ACC112 (cell line): ENCODE results near the gene TCEAL7.
A peak's percentile ranks its signal among the peaks of the same experiment; 100 is the strongest.
"Not testable (repeated sequence)": the region's sequence is repeated elsewhere in the genome, so short reads cannot be mapped to it uniquely, and the experiment has no call there.

Source experiments
- H2AFZ ChIP-seq: fragments of 200-600 bp; sonication (generic); one replicate; pipeline ENCODE4 v1.6.0; 2017; ENCODE audit warnings: antibody characterized with exemption, low read length; ENCODE audit not compliant: unreplicated experiment
- H3K27ac ChIP-seq: fragments of 200-600 bp; sonication (generic); 2 replicates; pipeline ENCODE4 v1.5.1; 2014; ENCODE audit warnings: low read depth, mild to moderate bottlenecking, antibody characterized with exemption, low read length, moderate library complexity
- H3K27me3 ChIP-seq: fragments of 200-600 bp; sonication (generic); 2 replicates; pipeline ENCODE4 v1.6.1; 2014; ENCODE audit warnings: mild to moderate bottlenecking, antibody characterized with exemption, low read length, moderate library complexity, mixed read lengths; ENCODE audit not compliant: insufficient read depth
- H3K36me3 ChIP-seq: fragments of 200-600 bp; sonication (generic); 2 replicates; pipeline ENCODE4 v1.6.1; 2016; ENCODE audit warnings: mild to moderate bottlenecking, antibody characterized with exemption, low read length, moderate library complexity, mixed read lengths; ENCODE audit not compliant: insufficient read depth
- H3K4me1 ChIP-seq: fragments of 200-600 bp; sonication (generic); one replicate; pipeline ENCODE4 v1.6.1; 2016; ENCODE audit warnings: low read length, mixed read lengths; ENCODE audit not compliant: insufficient read depth, unreplicated experiment, control insufficient read depth
- H3K4me3 ChIP-seq: fragments of 200-600 bp; sonication (generic); 2 replicates; pipeline ENCODE4 v1.5.1; 2014; ENCODE audit warnings: mild to moderate bottlenecking, low read depth, low read length
- H3K79me2 ChIP-seq: fragments of 200-600 bp; sonication (generic); one replicate; pipeline ENCODE4 v1.6.0; 2016; ENCODE audit warnings: low read length; ENCODE audit not compliant: control insufficient read depth, unreplicated experiment, insufficient read depth

TCEAL7 gene, protein sequence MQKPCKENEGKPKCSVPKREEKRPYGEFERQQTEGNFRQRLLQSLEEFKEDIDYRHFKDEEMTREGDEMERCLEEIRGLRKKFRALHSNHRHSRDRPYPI

DNA sequence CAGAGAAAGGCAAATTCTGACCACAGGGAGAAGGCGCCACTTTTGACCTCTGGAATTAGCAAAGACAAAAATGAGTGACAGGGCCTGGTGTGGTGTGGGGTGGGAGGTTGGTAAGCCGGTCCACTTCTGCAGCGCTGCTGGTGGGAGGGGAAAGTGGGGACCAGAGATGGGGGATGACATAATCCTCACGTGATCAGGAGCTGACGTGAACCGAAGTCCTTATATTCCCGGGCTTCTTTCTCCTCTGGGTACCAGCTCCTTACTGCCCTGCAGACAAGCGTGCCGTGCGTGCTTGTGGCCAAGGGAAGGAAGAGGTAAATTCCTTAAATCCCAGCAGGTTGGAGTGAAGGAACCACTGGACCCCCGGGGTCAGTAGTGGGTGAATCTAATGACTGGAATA lies at the start of gene TCEAL7:
Gene TCEAL7 (plus strand): TSS at position 249 of the 400 bp plus-strand sequence. CDS start 1,165 bp downstream, outside the sequence.
- peak within 1 kb of the TSS; percentile 86 for H3K4me3 ChIP-seq
- no peak within 1 kb of the TSS; the same call in 1 of the 2 replicates for H3K27ac ChIP-seq

DNA sequence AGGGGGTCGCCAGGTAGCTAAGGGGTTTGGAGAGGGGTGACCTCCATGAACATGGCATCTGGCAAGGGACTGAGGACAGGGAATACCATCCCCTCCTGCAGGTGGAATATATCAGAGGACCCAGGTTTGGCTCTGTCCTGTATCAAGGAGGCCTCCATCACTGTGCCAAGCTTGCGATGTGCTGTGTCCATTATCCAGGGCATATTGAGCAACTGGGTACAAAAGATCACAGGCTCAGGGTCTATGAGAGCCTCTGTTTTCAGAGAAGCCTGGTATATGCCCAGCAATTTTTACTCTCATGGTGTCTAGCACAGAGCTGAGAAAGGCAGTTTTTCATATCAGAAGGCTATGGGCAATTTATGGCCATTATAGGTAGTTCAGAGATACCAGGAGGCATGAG lies 36.9 kb upstream of the TCEAL7 start:
- H3K4me1 ChIP-seq = no peaks in the 10 kb centered on the region

More for the DNA sequence above, at the start of gene TCEAL7:
- Histone ChIP-seq H3K27me3 (no peaks in the 10 kb centered on the region), H3K4me1 (peaks cover 2% of the 10 kb centered on the region), H3K36me3 (0 out of 2 replicates have a peak, but pooled peaks cover 3% of the 10 kb centered on the region), H3K79me2 (no peaks in the 10 kb centered on the region), H2AFZ (peak within 1 kb of the TSS; percentile 91)

DNA sequence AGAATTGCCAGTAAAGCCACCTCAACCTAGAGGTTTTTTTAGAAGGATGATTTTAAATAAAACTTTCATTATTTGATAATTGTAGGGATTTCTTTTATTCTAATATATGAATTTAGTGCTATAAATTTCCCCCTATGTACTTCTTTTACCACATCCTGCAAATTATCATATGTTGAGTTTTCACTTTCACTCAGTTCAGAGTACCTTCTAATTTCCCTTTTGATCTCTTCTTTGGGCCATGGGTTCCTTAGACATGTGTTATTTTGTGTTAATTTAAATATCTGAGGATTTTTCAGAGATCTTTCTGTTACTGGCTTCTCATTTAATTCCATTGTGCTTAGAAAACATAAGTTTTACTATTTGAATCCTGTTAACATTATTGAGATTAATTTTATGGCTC lies 25.3 kb upstream of the TCEAL7 start:
- no peak overlapping the region for H3K27ac ChIP-seq
- no peaks in the 10 kb centered on the region for H3K36me3 ChIP-seq
- no peaks in the 10 kb centered on the region for H3K4me1 ChIP-seq
- no peak overlapping the region for H3K4me3 ChIP-seq
- H3K79me2 ChIP-seq = no peaks in the 10 kb centered on the region
- no peak overlapping the region for H2AFZ ChIP-seq
- H3K27me3 ChIP-seq = peaks cover 14% of the 10 kb centered on the region; the same call in 1 of the 2 replicates

More for the DNA sequence above, 36.9 kb upstream of the TCEAL7 start:
- Histone ChIP-seq H2AFZ (no peak overlapping the region), H3K27me3 (no peaks in the 10 kb centered on the region), H3K79me2 (no peaks in the 10 kb centered on the region), H3K27ac (no peak overlapping the region), H3K36me3 (no peaks in the 10 kb centered on the region), H3K4me3 (no peak overlapping the region)

DNA sequence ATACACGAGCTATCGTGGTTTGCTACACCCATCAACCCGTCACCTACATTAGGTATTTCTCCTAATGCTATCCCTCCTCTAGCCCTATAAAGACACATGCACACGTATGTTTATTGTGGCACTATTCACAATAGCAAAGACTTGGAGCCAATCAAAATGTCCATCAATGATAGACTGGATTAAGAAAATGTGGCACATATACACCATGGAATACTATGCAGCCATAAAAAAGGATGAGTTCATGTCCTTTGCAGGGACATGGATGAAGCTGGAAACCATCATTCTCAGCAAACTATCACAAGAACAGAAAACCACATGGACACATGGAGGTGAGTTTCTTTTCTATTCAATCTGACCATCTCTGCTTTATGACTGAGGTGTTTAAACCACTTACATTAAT lies 24.4 kb upstream of the TCEAL7 start:
- H3K4me3 ChIP-seq, H2AFZ ChIP-seq, H3K36me3 ChIP-seq, H3K27ac ChIP-seq, H3K4me1 ChIP-seq, H3K79me2 ChIP-seq: not testable (repeated sequence)
- peaks cover 24% of the 10 kb centered on the region; the same call in 1 of the 2 replicates for H3K27me3 ChIP-seq

DNA sequence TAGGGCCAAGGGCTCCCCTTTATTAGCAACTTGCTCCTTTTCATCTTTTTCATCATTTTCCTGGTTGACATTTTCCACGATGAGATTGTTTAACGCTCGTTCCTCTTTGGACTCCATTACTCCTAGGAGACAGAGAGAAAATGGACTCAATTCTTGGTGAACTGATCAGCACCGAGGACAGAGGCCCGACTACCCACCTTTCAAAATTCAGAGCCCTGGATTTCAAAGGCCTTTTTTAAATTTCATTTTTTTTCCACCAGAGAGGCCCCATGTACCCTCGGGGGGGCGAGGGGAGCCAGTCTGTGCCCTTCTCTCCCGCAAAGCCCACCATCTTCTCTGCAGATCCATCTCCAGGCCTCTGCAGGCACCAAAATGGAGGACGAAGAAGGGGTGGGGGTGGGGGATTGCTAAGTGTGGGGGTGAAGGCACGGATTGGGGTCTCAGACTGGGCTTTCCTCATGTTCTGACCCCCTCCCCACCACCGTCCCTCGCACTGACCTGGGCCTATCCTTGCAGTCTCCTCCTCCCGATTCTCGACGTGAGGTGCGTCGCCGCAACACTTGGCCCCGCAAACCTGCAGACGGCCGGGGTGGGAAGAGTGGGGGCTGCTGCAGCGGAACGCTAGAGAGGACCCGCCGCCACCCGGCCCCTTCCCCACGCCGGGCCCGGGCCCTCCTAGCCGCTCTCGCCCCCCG lies 20.0 kb upstream of the TCEAL7 start:
- Histone ChIP-seq H3K79me2 (no peaks in the 10 kb centered on the region), H2AFZ (no peak overlapping the region), H3K27ac (no peak overlapping the region), H3K27me3 (peaks cover 24% of the 10 kb centered on the region; the same call in 1 of the 2 replicates), H3K36me3 (no peaks in the 10 kb centered on the region), H3K4me3 (peak overlapping the region; percentile 79), H3K4me1 (no peaks in the 10 kb centered on the region)

DNA sequence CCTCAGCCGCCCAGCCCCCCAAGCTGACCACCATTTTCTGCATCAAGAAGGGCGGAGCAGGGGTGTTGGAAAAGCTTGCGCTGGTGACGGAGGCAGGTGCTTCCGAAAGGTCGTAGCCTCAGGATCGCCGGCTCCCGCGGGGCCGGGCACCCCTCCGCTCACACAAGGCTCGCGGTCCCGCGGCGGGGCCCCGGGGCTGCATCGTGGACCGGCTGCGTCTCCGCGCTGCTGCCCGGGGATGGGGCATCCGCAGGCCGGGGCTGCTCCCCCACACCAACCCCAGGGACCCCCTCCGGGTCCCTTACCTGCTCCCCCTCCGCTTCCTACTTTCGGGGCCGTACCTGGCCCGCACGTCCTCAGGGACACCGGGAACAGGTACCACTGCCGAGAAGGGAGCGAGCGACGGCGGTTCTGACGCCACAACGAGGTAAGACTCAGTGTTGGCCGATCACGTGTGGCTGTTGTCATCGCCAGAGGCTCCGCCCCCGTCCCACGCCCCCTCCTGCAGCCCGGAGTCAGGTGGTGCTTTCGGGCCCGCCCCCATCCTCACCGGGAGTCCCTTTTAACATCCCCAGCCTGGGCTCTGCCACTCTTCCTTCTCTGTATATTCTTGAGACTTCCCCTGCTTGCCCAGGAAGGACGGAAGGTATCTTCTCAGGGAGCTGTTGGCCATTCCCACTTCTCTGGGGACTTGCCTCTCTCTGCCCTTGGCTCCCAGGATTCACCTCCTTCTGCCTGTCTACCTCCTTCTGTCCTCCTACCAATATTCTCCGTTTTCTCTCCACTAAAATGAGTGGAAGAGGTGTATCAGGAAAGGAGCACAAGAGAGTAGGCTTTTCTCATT lies 19.3 kb upstream of the TCEAL7 start, which contains the start of gene BEX2:
Gene BEX2 (minus strand): TSS at position 436 of the 844 bp plus-strand sequence. CDS start 1,014 bp downstream, outside the sequence.
- H2AFZ ChIP-seq = peak within 1 kb of the TSS; percentile 50
- H3K27ac ChIP-seq = no peak within 1 kb of the TSS
- H3K4me3 ChIP-seq = peak within 1 kb of the TSS; percentile 79
- H3K36me3 ChIP-seq = no peaks in the 10 kb centered on the region
- H3K27me3 ChIP-seq = peaks cover 24% of the 10 kb centered on the region; the same call in 1 of the 2 replicates
- no peaks in the 10 kb centered on the region for H3K79me2 ChIP-seq
- H3K4me1 ChIP-seq = no peaks in the 10 kb centered on the region

DNA sequence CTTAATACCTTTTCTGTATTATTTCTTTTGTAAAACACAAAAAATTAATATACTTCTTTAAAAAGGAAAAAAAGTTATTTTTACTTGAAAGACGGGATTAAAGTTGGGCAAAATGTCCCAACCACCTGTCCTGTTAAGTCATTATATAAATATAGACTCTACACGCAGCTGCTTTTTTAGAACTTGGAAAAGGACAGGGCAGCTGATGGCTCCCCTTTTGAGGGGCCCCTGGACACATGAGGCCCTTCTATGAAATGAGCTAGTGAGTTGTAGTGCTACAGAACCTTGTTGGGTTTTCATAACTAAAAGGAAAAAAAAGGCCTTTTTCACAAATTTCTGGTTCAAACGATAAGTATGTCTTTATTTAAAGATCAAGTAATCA lies 18.6 kb upstream of the TCEAL7 start:
- H3K79me2 ChIP-seq = no peaks in the 10 kb centered on the region
- H3K36me3 ChIP-seq = no peaks in the 10 kb centered on the region
- no peak overlapping the region for H2AFZ ChIP-seq
- peaks cover 24% of the 10 kb centered on the region; the same call in 1 of the 2 replicates for H3K27me3 ChIP-seq
- H3K4me3 ChIP-seq = no peak overlapping the region
- H3K4me1 ChIP-seq = no peaks in the 10 kb centered on the region
- no peak overlapping the region for H3K27ac ChIP-seq

DNA sequence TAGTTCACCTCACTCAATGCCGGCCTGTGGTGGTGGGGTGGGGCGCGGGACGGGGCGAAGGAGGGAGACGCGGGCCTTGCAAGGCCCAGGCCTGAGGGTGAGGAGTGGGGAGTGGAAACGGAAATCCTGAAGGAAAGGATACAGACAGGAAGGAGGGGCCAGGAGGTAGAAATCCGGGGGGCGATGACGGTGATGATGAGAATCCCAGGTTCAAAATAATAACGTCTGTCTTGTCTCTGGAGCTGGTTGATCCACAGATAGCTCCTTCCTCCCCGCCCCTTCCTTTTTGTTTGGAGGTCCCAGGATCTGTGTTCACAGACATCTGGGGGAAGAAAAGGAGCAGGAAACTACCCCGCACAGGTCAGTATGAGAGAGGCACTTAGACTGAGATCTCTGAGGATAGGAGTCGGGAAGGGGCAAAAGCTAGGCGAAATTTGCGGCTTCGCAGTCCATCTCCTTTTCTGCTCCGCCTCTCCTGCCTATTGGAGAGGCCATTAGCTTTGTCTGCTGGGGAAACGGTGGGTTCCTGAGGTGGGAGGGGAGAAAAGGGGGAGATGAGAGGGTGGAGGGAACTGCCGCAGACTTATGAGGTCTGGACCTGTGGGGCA lies 746 bp downstream of the TCEAL7 start:
- Histone ChIP-seq H3K4me1 (peaks cover 2% of the 10 kb centered on the region), H3K27me3 (no peaks in the 10 kb centered on the region), H3K36me3 (0 out of 2 replicates have a peak, but pooled peaks cover 3% of the 10 kb centered on the region), H3K4me3 (peak overlapping the region; percentile 86), H2AFZ (peak overlapping the region; percentile 91), H3K27ac (no peak overlapping the region; the same call in 1 of the 2 replicates), H3K79me2 (no peaks in the 10 kb centered on the region)

DNA sequence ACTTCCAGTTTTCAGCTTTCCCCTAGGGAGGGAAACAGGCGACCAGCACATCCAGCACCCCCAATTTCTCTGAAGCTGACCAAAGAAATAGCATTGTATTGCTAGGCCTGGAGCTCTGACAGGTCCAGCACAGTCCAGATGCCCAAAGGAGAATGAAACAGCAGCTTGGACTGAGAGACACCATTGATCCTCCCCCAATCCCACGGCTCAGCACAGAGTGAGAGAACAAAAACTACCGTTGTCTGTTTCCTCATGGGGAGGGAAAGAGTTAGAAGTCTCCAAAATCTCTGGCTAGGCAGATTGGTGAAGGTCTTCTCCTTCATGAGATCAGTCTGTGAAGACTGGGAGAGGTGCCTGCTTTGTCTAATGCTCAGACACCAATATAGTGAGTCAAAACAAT lies 8.6 kb downstream of the TCEAL7 start:
- Histone ChIP-seq H3K27me3 (no peaks in the 10 kb centered on the region), H2AFZ (no peak overlapping the region), H3K79me2 (no peaks in the 10 kb centered on the region), H3K36me3 (no peaks in the 10 kb centered on the region), H3K4me3 (no peak overlapping the region), H3K4me1 (no peaks in the 10 kb centered on the region), H3K27ac (no peak overlapping the region)

DNA sequence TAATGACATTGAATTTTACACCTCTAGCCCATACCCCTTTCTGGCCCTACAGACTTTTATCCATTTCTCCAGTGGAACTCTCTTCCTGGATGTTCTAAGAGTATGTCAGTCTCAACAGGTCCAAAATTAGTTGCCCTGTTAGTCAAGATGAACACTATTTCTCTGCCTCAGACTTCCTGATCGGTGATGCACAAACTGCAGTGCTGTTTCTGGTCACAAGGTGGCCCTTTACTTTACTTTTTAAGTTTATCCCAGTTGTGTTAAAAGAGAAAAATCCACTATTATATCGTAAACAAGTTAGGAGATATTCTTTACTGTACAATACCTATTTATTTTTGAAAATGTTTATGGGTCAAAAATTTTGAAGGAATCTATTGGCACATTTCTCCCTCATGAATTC lies 13.1 kb downstream of the TCEAL7 start:
- H3K36me3 ChIP-seq = no peaks in the 10 kb centered on the region
- no peaks in the 10 kb centered on the region for H3K79me2 ChIP-seq
- H3K4me3 ChIP-seq = no peak overlapping the region
- H3K27ac ChIP-seq = no peak overlapping the region
- no peaks in the 10 kb centered on the region for H3K27me3 ChIP-seq
- no peaks in the 10 kb centered on the region for H3K4me1 ChIP-seq
- peak overlapping the region; percentile 97 for H2AFZ ChIP-seq
